GM21390 (cell line): ENCODE data around the gene CNOT4.
"Not testable (repeated sequence)": the region's sequence is repeated elsewhere in the genome, so short reads cannot be mapped to it uniquely, and the experiment has no call there.

Source experiments
- ATAC-seq: cut with Tn5 transposase; IDR thresholded peaks from one replicate; pipeline ENCODE4 v1.9.1; 2021; ENCODE audit not compliant: unreplicated experiment

Gene CNOT4

DNA sequence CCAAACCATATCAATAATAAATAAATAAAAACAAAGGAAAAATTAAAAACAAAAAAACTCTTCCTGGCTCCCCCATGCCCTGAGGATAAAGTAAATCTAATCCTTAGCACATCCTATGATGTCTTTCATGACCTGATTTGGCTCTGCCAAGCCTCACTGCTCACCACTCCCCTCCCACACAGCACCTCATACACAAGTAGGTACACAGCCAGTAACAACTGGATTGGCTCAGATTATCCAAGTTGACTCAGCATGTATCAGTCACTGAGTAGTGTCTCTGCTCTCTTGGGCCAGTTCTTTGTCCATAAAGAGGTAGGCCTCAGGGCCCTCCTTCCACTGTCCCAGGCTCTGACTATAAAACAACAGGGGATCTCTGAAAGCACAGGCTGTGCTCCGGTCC, 176.7 kb downstream of the CNOT4 start:
- ATAC-seq = no peak

DNA sequence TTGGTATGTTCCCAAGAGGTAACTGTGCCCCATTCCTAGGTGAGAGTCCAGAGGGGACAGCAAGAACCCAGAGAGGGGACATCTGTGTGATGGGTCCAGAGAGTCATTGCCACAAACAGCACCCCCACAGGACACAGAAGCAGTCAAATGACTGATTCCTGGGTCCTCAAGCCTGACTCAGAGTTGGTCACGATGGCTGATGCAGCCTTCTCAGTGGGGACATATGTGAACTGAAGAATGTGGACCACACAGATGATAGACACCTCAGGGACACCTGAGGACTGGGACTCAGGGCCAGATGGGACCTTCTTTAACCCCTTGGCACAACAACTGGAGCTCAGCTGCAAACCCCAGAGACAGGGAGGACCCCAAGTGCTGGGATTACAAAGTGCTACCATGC, 179.8 kb downstream of the CNOT4 start:
- ATAC-seq = no peak

DNA sequence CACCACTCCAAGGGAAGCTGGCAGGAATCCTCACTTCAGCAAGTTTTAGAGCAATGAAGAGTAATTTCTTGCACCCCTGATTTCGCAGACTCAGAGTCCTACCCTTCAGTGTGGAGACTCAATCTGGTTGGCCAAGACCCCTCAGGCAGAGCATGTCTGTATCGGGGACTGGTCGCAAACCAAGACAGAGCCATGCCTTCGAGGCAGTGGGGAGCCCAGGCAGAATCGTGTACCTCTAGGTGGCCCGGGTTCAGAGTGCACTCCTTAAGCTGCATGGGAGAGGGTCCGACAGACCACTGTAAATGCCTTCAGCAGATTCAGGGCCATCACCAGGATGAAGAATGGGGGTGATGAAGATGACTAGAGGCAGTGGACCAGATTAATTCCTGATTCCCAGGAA, 181.4 kb downstream of the CNOT4 start:
- no peak for ATAC-seq

DNA sequence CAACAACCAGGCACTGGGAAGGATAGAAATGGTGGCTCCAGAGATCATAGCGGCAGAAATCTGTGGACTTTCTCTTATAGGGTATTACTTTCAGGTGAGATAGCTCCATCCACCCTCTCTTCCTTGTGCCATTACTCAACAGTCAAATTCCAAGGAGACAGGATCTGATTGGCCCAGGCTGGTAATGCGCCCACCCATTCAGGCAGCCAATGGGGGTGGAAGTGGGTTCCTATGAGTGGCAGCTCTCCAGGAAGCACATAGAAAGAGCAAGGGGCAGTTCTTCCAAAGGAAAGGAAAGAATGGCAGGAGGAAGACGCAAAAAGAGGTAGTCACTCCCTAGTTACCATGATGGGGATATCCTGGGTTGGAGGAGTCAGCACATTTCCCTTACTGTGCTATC, 181.8 kb downstream of the CNOT4 start:
- ATAC-seq = no peak

DNA sequence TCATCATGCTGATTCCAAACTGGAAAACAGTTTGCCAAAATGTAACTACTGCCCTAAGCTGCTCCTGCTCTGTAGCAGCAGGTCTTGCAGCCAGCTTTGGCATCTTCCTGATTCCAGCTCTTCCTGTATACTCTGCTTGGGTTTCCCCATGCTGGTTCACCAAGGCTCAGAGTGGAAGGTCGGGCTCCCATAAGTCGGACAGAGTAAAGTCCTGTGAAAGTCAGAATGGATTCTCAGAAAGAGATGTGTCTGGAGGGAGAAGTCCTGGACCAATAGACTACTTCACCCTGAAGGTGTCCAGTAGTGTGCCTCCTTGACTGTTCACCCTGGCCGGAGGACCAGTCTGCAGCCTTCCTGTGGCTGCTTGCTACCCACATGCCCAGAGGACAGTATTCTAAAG, 182.4 kb downstream of the CNOT4 start:
- ATAC-seq = no peak

DNA sequence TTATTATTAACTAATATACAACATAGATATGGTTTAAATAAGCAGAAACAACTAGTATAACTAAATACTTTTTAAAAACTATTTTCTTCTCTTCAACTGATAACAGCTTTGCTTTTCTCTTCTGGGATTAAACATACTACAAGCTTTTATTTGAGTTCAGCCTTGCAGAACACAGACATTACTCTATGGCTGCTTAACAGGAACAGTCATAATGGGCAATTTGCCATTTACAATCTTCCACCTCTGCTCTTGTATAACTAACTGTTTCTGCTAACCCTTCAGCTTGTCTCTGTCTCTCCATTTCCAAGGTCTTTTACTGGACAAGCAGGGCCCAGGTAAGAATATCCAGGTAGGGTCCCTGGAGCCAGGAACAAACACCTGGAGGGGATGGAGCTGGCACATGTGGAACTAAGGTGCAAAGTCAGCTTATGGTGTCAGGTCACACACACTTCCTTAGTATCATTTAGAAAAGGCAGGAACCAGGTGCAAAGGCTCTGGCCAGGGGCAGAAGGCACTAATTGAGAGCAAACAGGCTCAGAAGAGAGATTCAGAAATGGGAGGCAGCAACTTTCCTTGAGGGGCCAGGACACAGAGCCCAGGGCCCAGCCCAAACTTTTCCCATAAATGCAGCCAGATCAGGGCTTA, 183.1 kb downstream of the CNOT4 start:
- ATAC-seq = no peak

DNA sequence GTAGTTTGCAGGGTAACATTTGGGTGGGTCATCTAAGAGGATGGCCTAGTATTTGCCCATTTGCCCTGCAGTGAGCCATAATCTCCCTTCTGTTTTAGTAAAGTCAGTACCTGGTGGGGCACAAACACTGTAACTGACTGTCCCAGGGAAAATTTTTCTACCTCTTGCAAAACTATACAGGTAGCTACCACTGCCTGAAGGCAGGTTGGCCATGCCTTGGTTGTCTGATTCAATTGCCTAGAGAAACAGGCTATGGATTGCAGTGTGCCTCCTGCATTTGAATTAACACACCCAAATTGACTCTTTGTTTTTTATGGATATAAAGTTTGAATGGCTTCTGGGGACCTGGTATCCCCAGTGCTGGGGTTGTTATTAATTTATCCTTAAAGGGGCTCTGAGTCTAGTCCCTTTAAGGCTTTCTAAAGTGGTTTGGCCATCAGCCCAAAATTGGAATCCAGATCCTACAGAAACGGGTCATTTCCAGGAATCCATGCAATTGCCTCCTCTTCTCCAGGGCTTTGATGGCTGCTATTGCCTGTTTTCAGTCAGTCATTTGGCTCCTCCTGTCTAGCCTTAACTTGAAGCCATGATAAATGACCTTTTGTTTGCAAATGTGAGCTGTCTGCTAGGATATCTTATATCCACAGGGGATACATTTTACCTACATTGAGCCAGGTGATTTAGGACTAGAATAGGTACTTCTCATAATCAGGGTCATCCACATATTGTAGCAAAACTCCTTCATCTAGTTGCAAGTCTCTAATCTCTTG, 187.1 kb downstream of the CNOT4 start:
- ATAC-seq = no peak

DNA sequence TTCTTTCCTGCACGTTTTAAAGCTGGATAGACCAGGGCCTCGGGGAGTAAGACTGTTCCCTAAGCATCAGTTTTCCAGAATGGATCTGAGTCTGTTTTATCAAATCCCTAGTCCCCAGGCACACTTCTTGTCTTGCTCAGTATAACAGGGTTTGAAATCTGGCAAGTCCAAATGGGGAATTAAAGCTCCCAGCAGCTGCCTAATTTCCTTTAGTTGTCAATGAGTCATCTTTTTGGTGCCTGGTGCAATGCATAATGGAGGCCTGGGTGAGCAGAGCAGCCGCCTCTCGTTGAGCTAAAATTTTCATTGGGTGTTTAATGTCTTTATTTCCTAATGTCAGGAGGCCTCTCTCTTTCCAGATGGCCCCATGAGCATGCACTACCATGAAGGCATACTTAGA, 188.3 kb downstream of the CNOT4 start:
- no peak for ATAC-seq

DNA sequence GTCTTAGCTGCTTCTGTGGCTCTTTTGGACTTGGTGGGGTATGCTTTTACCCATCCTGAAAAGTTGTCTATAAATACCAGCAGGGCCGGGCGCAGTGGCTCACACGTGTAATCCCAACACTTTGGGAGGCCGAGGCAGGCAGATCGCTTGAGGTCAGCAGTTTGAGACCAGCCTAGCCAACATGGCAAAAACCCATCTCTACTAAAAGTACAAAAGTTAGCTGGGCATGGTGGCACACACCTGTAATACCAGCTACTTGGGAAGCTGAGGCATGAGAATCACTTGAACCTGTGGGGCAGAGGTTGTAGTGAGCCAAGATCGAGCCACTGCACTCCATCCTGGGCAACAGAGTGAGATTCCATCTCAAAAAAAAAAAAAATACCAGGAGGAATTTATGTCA, 188.9 kb downstream of the CNOT4 start:
- ATAC-seq = not testable (repeated sequence)

DNA sequence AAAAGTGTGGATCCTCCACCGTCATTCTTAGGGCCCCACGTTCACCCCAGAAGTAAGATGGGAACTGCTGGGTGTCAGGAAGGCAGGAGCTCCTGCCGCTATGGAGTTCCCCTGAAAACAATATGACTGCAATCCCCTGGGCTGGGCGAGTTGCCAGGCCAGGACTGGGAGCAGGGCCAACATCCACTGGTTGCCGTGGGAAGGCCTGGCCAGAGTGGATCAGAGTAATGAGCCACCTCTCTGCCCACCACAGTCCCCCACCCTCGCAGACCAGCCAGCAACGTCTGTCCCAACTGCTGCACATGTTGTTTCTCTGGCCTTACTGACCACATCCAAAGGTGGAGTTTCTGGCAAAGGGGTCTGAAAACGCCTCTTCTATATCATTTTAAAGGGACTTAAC, 189.6 kb downstream of the CNOT4 start:
- no peak for ATAC-seq

DNA sequence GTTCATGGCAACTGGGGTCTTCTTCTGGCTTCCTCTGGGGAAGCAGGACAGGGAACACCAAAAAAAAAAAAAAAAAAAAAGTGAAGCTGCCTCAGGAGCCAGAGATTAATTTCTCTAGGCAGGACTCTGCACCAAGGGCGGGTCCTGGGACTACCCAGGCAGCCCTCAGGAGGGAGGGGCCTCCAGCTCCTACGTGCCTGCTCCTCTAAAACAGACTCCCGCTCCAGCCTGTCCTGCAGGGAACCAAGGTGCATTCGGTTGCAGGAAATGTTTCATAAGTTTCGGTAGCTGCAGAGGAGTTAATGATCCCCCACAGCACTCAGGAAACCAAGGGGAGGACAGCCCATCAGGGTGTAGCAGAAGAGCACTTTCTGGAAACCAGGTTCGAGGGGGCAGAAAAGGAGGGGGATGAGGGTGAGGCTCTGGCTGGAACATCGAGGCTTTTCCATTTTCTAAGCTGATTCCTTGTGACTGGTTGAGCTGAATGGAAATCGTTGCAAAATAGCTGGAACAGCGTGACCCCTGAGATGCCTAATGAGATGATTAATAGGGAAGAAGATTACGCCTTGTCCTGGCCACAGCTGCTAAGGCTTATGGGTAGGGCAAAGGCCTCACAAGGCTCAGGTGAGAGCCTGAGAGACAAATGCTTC, 192.1 kb downstream of the CNOT4 start:
- ATAC-seq = no peak

DNA sequence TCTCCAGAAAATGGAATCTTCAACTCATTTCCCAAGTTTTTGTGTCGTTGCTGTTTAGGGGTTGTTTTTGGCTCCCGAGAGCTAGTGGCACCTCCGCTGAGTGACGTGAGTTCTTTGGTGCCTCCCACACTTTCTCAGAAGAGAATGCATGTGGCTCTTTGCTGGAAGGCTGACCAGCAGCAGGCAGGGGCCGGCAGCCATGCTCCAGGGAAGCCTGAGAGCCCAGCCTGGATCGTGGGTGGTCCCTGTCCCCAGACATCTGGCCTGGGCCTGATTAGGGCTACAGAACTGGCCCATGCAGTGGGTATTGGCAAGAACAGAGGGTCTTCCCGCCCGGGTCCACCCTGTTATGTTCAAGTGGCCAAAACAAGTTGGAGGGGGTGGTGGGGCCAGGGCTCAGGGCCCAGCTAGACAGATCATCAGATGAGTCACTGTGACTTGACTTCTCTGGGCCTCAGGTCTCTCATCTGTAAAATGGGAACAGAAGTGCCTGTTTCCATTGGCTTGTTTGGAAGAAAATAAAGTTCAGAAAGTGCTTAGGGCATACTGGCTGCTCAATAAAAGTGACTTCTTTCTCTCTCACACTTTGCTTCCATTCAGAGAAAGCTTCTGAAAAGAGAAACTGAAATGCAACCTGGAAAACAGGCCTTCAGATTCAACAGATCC, 193.1 kb downstream of the CNOT4 start:
- no peak for ATAC-seq

DNA sequence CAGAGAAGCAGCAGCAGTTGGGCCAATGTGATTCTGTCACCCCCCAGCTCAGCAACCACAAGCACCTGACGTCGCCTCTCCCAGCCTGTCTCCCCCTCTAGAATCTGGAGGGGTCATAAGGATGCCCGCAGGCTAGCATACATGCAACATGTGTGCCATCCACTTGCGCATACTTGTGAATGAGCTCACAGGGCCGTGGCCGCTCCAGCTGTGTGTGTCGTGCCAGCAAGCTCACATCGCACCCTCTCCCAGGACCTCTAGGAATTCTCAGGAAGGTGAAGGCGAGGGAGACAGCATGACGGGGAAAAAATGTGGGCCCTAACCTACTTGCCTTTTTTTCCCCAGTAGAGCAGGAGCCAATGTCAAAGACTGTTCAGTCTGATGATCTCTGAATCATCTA, 195.9 kb downstream of the CNOT4 start:
- ATAC-seq = no peak
